NCI-H510A treated with DMSO at 0.1 percent for 48 hours (cell line): ENCODE data around the gene CPA5.
A peak's percentile ranks its signal among the peaks of the same experiment; 100 is the strongest.

Source experiments
- DNase-seq: peaks from one replicate; lab custom pipeline; 2025; lab: John Stamatoyannopoulos, UW

Gene CPA5

GRCh38 chr7:130332259-130333053 lies 12.2 kb upstream of the CPA5 start:
- DNase-seq, result no peak

GRCh38 chr7:130333832-130334231 lies 10.8 kb upstream of the CPA5 start:
- DNase-seq, result no peak

GRCh38 chr7:130334274-130334673 lies 10.3 kb upstream of the CPA5 start:
- DNase-seq, result no peak

- no peak for DNase-seq
Observed at GRCh38 chr7:130337410-130337971, 7.1 kb upstream of the CPA5 start.

- DNase-seq, result no peak
Observed at GRCh38 chr7:130338233-130338632, 6.4 kb upstream of the CPA5 start.

GRCh38 chr7:130341882-130342281 lies 2.7 kb upstream of the CPA5 start:
- no peak for DNase-seq

GRCh38 chr7:130342701-130343380 lies 1.8 kb upstream of the CPA5 start:
- DNase-seq, result no peak

- peak; percentile 78 for DNase-seq
Observed at GRCh38 chr7:130345136-130345535, 520 bp downstream of the CPA5 start.

GRCh38 chr7:130345725-130346124 lies 1.1 kb downstream of the CPA5 start:
- no peak for DNase-seq

- no peak for DNase-seq
Observed at GRCh38 chr7:130346177-130346905, 1.7 kb downstream of the CPA5 start.

- no peak for DNase-seq
Observed at GRCh38 chr7:130346941-130347340, 2.3 kb downstream of the CPA5 start.

GRCh38 chr7:130349911-130350782 lies 5.5 kb downstream of the CPA5 start:
- no peak for DNase-seq

GRCh38 chr7:130350945-130351790 lies 6.6 kb downstream of the CPA5 start:
- no peak for DNase-seq

- DNase-seq, result no peak
Observed at GRCh38 chr7:130351791-130352090, 7.1 kb downstream of the CPA5 start.

- DNase-seq, result peak; percentile 39
Observed at GRCh38 chr7:130352194-130353074, 7.8 kb downstream of the CPA5 start.

- DNase-seq, result no peak
Observed at GRCh38 chr7:130353196-130353595, 8.6 kb downstream of the CPA5 start.

- DNase-seq, result no peak
Observed at GRCh38 chr7:130356121-130356875, 11.7 kb downstream of the CPA5 start.

GRCh38 chr7:130356876-130357611 lies 12.4 kb downstream of the CPA5 start:
- no peak for DNase-seq
